ENCODE measurements around the gene CAMTA1.
A peak's percentile ranks its signal among the peaks of the same experiment; 100 is the strongest.

CAMTA1 gene

GRCh38 chr1:6956488-6957159 lies 171.4 kb downstream of the CAMTA1 start (continued):
- TF ChIP-seq YY2 (tag by site-specific recombination; IDR thresholded peaks at IDR 0.05) (no peak), ZNF24 (tag by site-specific recombination; IDR thresholded peaks at IDR 0.05) (peak; percentile 71; the same call in 1 of the 2 replicates), KLF9 (tag by site-specific recombination; IDR thresholded peaks at IDR 0.05; ENCODE audit: low read depth) (no peak), ZSCAN23 (tag by site-specific recombination; IDR thresholded peaks at IDR 0.05) (peak; percentile 44; the same call in 1 of the 2 replicates), BCL11A (tag by site-specific recombination; IDR thresholded peaks at IDR 0.05; ENCODE audit: low read depth) (no peak), ZNF16 (tag by site-specific recombination; IDR thresholded peaks at IDR 0.05; ENCODE audit: low read depth) (no peak), SCRT1 (tag by site-specific recombination; IDR thresholded peaks at IDR 0.05; ENCODE audit: borderline replicate concordance) (peak; percentile 94), TSHZ1 (tag by site-specific recombination; IDR thresholded peaks at IDR 0.05; ENCODE audit: borderline replicate concordance) (peak; percentile 64; the same call in 1 of the 2 replicates), ZNF354C (tag by site-specific recombination; IDR thresholded peaks at IDR 0.05; ENCODE audit: borderline replicate concordance, low read depth) (no peak), ZNF555 (tag by site-specific recombination; conservative IDR thresholded peaks at IDR 0.05) (no peak), ZNF19 (tag by site-specific recombination; IDR thresholded peaks at IDR 0.05; ENCODE audit: low read depth) (no peak), ZNF544 (tag by site-specific recombination; IDR thresholded peaks at IDR 0.05) (no peak), ZNF610 (tag by site-specific recombination; IDR thresholded peaks at IDR 0.05; ENCODE audit: borderline replicate concordance) (no peak), ZNF155 (tag by site-specific recombination; IDR thresholded peaks at IDR 0.05) (no peak), TRIM28 (IDR thresholded peaks at IDR 0.05; ENCODE audit: borderline replicate concordance, low read length) (no peak), ZNF138 (tag by site-specific recombination; IDR thresholded peaks at IDR 0.05; ENCODE audit: borderline replicate concordance) (no peak), ZNF660 (tag by site-specific recombination; IDR thresholded peaks at IDR 0.05) (no peak), ZNF843 (tag by site-specific recombination; IDR thresholded peaks at IDR 0.05) (peak; percentile 66), KLF16 (tag by site-specific recombination; IDR thresholded peaks at IDR 0.05) (0 out of 2 replicates have a peak, but pooled peaks have one; percentile 15), ZNF777 (tag by site-specific recombination; IDR thresholded peaks at IDR 0.05; ENCODE audit: borderline replicate concordance) (no peak), ZNF701 (tag by site-specific recombination; IDR thresholded peaks at IDR 0.05) (no peak), ZBTB1 (tag by site-specific recombination; IDR thresholded peaks at IDR 0.05) (0 out of 2 replicates have a peak, but pooled peaks have one; percentile 8), OSR2 (tag by site-specific recombination; IDR thresholded peaks at IDR 0.05) (peak; percentile 86), ZNF404 (tag by site-specific recombination; IDR thresholded peaks at IDR 0.05) (no peak)
- TF ChIP-seq, protein P1, sequence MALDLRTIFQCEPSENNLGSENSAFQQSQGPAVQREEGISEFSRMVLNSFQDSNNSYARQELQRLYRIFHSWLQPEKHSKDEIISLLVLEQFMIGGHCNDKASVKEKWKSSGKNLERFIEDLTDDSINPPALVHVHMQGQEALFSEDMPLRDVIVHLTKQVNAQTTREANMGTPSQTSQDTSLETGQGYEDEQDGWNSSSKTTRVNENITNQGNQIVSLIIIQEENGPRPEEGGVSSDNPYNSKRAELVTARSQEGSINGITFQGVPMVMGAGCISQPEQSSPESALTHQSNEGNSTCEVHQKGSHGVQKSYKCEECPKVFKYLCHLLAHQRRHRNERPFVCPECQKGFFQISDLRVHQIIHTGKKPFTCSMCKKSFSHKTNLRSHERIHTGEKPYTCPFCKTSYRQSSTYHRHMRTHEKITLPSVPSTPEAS (tag by site-specific recombination; IDR thresholded peaks at IDR 0.05), result no peak
- TF ChIP-seq, protein P2, sequence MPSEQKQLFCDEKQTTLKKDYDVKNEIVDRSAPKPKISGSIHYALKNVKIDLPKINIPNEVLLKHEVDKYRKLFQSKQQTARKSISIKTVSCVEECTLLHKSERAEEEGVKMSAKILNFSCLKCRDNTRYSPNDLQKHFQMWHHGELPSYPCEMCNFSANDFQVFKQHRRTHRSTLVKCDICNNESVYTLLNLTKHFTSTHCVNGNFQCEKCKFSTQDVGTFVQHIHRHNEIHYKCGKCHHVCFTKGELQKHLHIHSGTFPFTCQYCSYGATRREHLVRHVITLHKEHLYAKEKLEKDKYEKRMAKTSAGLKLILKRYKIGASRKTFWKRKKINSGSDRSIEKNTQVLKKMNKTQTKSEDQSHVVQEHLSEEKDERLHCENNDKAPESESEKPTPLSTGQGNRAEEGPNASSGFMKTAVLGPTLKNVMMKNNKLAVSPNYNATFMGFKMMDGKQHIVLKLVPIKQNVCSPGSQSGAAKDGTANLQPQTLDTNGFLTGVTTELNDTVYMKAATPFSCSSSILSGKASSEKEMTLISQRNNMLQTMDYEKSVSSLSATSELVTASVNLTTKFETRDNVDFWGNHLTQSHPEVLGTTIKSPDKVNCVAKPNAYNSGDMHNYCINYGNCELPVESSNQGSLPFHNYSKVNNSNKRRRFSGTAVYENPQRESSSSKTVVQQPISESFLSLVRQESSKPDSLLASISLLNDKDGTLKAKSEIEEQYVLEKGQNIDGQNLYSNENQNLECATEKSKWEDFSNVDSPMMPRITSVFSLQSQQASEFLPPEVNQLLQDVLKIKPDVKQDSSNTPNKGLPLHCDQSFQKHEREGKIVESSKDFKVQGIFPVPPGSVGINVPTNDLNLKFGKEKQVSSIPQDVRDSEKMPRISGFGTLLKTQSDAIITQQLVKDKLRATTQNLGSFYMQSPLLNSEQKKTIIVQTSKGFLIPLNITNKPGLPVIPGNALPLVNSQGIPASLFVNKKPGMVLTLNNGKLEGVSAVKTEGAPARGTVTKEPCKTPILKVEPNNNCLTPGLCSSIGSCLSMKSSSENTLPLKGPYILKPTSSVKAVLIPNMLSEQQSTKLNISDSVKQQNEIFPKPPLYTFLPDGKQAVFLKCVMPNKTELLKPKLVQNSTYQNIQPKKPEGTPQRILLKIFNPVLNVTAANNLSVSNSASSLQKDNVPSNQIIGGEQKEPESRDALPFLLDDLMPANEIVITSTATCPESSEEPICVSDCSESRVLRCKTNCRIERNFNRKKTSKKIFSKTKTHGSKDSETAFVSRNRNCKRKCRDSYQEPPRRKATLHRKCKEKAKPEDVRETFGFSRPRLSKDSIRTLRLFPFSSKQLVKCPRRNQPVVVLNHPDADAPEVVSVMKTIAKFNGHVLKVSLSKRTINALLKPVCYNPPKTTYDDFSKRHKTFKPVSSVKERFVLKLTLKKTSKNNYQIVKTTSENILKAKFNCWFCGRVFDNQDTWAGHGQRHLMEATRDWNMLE (tag by site-specific recombination; conservative IDR thresholded peaks at IDR 0.05; ENCODE audit: low read depth), result no peak
- TF ChIP-seq, protein P3, sequence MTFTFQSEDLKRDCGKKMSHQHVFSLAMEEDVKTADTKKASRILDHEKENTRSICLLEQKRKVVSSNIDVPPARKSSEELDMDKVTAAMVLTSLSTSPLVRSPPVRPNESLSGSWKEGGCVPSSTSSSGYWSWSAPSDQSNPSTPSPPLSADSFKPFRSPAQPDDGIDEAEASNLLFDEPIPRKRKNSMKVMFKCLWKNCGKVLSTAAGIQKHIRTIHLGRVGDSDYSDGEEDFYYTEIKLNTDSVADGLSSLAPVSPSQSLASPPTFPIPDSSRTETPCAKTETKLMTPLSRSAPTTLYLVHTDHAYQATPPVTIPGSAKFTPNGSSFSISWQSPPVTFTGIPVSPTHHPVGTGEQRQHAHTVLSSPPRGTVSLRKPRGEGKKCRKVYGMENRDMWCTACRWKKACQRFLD (tag by site-specific recombination; IDR thresholded peaks at IDR 0.05), result no peak
- TF ChIP-seq, protein P4, sequence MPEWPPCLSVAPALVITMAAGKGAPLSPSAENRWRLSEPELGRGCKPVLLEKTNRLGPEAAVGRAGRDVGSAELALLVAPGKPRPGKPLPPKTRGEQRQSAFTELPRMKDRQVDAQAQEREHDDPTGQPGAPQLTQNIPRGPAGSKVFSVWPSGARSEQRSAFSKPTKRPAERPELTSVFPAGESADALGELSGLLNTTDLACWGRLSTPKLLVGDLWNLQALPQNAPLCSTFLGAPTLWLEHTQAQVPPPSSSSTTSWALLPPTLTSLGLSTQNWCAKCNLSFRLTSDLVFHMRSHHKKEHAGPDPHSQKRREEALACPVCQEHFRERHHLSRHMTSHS (tag by site-specific recombination; IDR thresholded peaks at IDR 0.05), result no peak

Measured in HEK293 (cell line).